GM13976 (cell line): ENCODE results near the gene ADAM8.
A peak's percentile ranks its signal among the peaks of the same experiment; 100 is the strongest.

Experiments
- DNase-seq: peaks from one replicate; pipeline ENCODE4 v3.0.0; 2012; ENCODE audit warnings: low spot score
- in situ Hi-C: fragments of 300-500 bp; cut with MboI; formaldehyde crosslinking; loops from one replicate; pipeline ENCODE4 v1.12.0; 2022; ENCODE audit warnings: low sequenced_read_pairs, mixed read lengths, inconsistent platforms; ENCODE audit not compliant: unreplicated experiment
- TF ChIP-seq, protein P1 (sequence below): IDR thresholded peaks from 2 replicates; pipeline ENCODE4 v1.5.1; 2012; ENCODE audit warnings: borderline replicate concordance, mild to moderate bottlenecking; ENCODE audit not compliant: insufficient read depth; ENCODE audit errors: extremely low read depth, missing control alignments, control extremely low read depth

Gene ADAM8

DNA sequence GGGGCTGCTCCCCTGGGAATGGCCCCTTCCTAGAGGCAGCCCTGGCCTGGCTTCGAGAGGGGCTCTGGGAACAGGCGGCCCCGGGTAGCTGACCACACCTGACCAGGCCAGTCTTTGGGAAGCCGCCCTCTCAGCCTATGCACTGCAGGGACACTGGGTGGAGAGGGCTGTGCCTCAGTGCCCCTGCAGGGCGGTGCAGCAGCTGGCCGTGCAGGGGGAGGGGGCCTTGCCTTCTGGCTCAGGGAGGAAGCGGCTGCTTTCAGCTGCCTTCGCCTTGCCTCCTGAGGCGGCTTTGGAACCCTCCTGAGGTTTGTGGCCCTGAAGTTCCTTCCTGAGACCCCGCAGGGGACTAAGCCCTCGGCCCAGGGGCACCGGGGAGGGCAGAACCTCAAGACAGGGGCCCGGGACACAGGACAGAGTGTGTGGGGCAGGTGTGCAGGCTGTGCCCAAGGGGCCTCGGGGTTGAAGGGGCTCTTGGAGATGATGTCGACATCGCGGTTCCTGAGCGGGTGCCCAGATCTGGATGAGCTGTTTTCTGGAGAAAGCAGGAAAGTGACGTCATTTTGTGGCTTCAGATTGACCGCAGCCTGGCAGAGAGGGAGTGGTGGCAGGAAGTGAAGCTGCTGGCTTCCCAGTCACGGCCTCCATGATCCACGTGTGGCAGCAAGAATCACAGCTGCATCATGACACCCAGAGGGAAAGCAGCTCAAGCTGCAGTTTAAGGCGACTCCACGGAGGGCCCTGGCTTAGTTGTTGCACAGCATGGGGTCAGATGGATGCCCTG, 17.7 kb downstream of the ADAM8 start:
- TF ChIP-seq, protein P1, sequence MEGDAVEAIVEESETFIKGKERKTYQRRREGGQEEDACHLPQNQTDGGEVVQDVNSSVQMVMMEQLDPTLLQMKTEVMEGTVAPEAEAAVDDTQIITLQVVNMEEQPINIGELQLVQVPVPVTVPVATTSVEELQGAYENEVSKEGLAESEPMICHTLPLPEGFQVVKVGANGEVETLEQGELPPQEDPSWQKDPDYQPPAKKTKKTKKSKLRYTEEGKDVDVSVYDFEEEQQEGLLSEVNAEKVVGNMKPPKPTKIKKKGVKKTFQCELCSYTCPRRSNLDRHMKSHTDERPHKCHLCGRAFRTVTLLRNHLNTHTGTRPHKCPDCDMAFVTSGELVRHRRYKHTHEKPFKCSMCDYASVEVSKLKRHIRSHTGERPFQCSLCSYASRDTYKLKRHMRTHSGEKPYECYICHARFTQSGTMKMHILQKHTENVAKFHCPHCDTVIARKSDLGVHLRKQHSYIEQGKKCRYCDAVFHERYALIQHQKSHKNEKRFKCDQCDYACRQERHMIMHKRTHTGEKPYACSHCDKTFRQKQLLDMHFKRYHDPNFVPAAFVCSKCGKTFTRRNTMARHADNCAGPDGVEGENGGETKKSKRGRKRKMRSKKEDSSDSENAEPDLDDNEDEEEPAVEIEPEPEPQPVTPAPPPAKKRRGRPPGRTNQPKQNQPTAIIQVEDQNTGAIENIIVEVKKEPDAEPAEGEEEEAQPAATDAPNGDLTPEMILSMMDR = no peak
- DNase-seq = no peak
- in situ Hi-C loops = no loop called here

DNA sequence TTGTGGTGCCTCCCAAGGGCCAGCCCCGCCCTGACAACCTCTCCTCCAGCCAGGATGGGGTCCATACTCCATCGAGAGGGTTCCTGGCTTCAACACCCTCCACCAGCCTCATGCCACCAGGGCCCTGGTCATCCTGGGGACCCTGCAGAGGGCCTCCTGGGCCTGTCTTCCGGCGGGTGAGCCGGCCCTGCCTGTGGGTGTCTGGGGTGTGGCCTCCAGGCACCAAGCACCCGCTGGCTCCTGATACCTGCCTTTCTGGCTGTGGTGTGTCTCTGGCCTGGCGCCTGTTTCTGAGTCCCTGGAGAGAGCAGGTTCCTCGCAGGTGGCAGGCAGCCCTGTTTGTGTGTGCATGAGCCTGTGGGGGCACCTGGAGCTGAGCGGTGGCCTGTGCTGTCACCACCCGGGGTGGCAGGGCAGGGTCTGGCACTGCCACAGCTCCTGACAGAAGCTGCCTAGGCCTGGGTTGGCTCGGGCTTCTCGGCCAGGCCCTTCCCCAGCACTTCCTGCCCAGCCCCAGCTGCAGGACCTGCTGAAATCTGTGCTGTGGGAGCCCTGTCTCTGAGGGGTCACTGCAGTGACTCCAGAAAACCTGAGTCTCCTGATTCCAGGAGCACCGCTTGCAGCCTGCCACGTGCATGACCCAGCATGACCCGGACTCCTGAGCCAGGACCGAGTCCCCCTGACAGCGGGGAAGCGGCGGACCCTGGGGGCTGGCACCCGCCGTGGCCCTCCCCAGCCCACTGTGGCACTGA, 18.4 kb downstream of the ADAM8 start:
- TF ChIP-seq, protein P1 = no peak

DNA sequence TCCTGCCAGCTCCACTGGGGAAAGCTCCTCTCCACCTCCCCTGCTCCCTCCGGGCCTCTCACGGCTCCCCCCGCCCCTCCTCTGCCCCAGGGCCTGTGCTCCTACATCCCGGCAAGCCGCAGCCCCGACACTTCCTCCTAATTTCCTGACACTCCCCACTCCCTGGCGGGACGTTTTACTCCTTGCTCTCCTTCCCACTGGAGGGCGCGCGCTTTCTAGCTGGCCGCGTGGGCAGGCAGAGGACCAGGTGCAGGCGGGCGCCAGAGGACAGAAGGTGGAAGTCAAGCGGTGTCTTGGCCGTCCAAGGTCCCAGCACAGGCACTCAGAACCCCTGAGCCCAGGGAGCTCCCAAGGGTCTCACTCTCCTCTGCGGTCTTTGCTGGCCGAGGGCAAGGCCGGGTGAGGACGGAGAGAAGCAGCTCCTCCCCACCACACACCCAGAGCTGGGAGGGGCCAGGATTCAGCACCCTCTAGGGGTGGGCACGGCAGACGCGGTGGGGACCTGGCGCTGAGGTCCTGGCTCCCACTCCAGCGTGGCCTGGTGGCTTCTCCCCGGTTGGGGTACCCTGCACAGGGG, 19.1 kb downstream of the ADAM8 start:
- in situ Hi-C loops = no loop called here
- DNase-seq = no peak
- TF ChIP-seq, protein P1 = peak; percentile 49

More for the DNA sequence above, 18.4 kb downstream of the ADAM8 start:
- in situ Hi-C loops = no loop called here
- no peak for DNase-seq

DNA sequence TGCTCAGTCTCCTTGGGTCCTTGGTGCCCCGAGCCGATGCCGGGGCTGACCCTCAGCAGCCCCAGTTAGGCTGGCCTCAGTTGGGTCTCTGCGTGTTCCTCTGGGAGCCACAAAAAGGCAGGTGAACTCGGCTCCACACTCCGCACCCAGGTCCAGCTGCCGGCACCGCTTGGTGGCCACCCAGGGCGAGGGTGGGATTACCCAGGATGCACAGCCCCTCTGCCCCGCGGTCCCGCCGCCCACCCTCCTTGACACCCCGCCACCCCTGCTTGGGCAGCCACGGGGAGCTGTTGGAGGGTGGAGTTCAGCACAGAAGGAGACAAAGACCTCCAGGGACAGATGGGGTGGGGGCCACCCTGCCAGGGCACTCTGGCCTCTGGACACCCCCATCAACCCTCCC, 21.3 kb downstream of the ADAM8 start:
- no peak for DNase-seq
- in situ Hi-C loops = no loop called here
- TF ChIP-seq, protein P1 = no peak

DNA sequence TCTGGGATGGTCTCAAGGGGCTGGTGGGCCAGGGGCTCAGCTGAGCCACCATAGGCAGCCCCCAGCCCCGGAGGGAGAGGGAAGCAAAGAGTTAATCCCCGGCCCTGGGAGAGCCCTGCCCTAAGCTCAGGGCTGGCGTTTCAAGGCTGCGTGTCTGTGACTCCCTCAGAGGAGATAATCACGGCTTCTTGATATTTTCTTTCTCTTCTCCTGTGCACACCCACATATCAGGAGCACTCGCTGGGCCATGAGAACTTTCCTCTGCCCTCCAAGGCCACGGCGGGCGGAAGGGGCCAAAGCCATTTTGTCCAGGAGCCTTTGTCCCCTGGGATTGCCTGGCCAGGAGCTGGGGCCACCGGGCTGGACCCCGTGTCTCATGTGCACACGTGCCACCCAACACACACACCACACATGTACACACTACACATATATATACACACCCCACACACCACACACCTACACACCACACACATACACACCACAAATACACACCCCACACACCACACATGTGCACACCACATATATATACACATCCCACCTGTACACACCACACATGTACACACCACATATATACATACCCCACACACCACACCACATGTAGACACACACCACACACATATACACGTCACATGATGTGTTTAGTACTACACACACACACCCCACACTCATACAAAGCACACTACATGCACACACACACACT, 22.1 kb downstream of the ADAM8 start:
- no peak for DNase-seq
- in situ Hi-C loops = no loop called here
- TF ChIP-seq, protein P1 = no peak

DNA sequence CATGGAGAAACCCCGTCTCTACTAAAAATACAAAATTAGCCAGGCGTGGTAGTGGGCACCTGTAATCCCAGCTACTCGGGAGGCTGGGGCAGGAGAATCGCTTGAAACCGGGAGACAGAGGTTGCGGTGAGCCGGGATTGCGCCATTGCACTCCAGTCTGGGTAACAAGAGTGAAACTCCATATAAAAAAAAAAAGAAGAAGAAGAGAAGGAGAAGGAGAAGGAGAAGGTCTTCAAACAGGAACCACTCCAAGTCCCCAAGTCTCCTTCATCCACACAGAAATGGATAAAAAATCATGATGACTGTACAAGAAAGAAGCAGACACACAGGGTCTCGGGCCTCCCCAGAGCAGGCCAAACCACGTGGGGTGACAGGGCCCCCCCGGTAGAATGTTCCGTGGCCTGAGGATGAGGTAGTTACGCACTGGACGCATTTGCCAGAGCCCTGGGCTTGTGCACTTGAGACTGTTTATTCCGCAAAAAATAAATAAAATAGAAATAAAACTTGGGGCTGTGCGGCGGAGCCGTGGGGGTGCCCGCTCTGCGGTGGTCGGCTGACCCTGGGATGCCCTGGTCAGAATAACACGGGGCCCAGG, 23.2 kb downstream of the ADAM8 start:
- TF ChIP-seq, protein P1 = no peak
- in situ Hi-C loops = no loop called here
- DNase-seq = no peak
